HG02642 (cell line): ENCODE results near the gene ABCA6.
"Not testable (repeated sequence)": the region's sequence is repeated elsewhere in the genome, so short reads cannot be mapped to it uniquely, and the experiment has no call there.

Source experiments
- ATAC-seq: cut with Tn5 transposase; IDR thresholded peaks from one replicate; pipeline ENCODE4 v1.9.1; 2021; ENCODE audit warnings: mild to moderate bottlenecking; ENCODE audit not compliant: unreplicated experiment, poor library complexity

Gene ABCA6, protein sequence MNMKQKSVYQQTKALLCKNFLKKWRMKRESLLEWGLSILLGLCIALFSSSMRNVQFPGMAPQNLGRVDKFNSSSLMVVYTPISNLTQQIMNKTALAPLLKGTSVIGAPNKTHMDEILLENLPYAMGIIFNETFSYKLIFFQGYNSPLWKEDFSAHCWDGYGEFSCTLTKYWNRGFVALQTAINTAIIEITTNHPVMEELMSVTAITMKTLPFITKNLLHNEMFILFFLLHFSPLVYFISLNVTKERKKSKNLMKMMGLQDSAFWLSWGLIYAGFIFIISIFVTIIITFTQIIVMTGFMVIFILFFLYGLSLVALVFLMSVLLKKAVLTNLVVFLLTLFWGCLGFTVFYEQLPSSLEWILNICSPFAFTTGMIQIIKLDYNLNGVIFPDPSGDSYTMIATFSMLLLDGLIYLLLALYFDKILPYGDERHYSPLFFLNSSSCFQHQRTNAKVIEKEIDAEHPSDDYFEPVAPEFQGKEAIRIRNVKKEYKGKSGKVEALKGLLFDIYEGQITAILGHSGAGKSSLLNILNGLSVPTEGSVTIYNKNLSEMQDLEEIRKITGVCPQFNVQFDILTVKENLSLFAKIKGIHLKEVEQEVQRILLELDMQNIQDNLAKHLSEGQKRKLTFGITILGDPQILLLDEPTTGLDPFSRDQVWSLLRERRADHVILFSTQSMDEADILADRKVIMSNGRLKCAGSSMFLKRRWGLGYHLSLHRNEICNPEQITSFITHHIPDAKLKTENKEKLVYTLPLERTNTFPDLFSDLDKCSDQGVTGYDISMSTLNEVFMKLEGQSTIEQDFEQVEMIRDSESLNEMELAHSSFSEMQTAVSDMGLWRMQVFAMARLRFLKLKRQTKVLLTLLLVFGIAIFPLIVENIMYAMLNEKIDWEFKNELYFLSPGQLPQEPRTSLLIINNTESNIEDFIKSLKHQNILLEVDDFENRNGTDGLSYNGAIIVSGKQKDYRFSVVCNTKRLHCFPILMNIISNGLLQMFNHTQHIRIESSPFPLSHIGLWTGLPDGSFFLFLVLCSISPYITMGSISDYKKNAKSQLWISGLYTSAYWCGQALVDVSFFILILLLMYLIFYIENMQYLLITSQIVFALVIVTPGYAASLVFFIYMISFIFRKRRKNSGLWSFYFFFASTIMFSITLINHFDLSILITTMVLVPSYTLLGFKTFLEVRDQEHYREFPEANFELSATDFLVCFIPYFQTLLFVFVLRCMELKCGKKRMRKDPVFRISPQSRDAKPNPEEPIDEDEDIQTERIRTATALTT (N-terminal part only)

GRCh38 chr17:69141431-69142174, at the start of gene ABCA6:
ABCA6 (minus strand) TSS chr17:69141895; CDS start chr17:69140703, 1,192 bp downstream.
- no peak for ATAC-seq

DNA sequence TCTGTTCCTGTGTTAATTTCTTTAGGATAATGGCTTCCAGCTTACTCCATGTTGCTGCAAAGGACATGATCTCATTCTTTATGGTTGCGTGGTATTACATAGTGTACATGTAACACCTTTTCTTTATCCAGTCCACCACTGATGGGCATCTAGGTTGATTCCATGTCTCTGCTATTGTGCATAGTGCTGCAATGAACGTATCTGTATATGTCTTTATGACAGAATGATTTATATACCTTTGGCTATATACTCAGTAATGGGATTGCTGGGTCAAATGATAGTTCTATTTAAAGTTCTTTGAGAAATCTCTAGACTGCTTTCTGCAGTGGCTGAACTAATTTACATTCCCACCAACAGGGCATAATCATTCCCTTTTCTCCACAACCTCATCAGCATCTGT, 47.1 kb upstream of the ABCA6 start:
- no peak for ATAC-seq

DNA sequence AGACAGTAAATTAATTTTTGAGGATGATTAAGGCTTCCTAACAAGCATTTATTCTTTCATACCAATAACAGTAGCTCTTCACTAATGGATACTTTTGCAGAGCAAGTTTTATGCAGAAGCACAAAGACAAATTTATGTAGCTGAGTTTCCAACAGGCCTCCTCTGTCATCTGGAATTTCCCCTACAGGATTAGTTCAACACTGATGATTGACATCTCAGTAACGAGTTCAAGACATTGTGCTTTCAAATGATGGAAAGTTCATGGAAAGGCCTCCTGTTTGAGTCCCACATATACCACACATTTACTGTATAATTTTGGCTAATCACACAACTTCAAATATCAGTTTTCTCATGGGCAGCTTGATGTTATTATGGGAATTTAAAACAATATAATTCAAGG, 46.4 kb upstream of the ABCA6 start:
- no peak for ATAC-seq

- no peak for ATAC-seq
Measured at GRCh38 chr17:69187294-69187693, 45.6 kb upstream of the ABCA6 start.

DNA sequence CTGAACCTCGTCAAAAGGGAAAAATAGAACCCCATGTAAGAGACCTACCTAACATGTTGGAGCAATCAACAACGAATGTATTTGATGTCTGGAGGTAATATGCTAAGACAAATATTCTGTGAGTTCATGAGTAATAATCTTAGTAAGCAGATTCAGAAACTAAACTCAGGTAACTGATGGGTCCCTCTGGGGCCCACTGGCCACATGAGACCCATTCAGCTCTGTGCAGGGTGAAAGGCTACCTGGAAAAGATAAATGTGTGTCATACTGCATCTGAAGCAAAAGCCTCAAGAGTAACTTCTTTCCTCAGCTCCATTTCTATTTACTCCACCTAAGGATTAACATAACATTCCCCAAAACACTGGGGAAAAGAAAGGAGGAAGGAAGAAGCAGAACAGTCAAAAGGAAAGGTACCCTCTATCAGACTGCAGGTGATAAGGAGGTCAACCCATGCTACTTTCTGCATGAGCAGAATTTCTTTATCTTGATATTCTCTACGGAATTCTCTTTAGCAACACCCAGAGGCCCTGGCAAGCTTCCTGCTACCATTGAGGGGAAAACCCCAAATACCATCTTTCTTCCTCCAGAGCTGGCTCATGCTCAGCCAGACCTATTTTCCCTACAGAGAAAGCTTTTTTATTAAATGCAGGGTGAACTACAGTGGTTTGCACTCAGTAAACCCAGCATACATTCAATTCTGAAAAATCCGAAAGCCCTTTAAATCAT, 37.7 kb upstream of the ABCA6 start:
- no peak for ATAC-seq

DNA sequence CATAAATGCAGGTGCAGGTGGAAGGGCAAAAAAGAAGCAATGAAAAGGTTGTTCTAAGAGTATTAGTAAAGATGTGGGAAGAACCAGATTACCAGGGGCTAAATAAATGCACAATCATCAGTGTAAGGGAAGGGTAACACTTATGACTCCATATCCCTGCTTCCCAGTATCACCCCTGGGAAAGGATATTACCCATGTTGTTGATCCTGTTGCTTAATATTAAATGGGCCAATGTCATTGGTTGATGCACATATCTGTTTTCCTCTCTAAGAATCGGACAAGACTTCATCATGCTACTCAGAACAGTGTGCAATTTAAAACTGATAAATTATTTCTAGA, 34.7 kb upstream of the ABCA6 start:
- no peak for ATAC-seq

DNA sequence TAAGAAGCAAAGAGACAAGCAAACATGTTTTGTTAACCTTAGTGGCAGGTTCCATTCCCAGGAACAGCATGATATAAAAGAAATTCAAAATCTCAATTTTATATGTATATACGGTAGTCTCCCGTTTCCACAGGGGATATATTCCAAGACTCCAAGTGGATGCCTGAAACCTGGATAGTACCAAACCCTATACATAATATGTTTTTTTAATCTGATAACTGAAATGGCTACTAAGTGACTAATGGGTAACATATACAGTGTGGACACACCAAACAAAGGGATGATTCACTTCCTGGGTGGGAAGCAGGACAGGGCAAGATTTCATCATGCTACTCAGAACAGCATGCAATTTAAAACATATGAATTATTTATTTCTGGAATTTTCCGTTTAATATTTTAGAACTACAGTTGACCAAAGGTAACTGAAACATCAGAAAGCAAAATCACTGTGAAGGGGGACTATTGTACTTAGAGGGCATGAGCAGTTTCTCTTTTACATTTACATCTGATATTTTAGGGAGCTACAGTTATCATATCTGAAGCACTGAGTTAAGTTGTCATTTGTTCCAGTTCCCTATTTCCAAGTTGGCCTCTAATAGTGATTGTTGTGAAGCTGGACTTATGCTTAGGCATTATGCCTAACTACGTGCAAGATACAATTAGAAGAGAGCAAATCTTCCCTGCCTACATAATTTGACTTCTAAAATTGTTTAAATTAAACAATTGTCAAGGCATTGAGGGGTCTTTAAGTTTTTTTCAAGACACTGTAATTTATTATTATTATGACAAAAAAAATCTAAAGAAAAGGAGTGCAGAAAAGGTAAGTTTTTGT, 34.1 kb upstream of the ABCA6 start:
- ATAC-seq = no peak

DNA sequence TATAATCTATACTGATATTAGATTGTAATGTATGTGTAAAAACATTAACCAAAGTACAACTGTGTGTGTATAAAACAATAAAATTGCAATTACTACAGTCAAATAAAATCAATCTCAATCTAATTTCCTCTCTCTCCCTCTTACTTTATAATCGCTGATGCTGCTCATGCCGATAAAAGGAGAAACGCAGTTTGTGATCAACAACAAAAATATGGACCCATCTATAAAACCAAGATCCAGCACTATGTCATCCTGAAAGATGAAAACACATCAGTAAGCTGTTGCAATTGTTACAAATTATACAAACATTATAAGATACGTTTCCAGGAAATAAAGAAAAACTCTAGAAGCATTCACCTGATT, 33.5 kb upstream of the ABCA6 start:
- no peak for ATAC-seq

GRCh38 chr17:69173118-69173517, 31.4 kb upstream of the ABCA6 start:
- ATAC-seq = no peak

DNA sequence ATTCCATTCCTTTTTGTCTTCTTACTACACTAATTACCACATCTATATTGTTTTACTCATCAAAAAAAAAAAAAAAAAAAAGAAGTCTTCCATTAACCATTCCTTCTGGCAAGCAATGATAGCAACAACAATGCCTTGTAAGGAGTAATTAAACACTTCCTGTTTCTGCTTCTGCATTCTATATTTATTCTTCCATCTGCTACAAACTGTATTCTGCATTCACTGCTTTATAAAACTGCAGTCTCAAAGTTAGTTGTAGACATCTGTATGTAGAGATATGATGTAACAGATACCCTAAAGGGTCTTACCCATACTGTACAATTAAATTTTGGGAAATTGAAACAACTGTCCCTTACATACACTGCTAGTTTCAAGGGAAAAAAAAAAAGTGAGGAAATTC, 28.7 kb upstream of the ABCA6 start:
- ATAC-seq = no peak

- ATAC-seq = not testable (repeated sequence)
Measured at GRCh38 chr17:69168642-69169041, 26.9 kb upstream of the ABCA6 start.

DNA sequence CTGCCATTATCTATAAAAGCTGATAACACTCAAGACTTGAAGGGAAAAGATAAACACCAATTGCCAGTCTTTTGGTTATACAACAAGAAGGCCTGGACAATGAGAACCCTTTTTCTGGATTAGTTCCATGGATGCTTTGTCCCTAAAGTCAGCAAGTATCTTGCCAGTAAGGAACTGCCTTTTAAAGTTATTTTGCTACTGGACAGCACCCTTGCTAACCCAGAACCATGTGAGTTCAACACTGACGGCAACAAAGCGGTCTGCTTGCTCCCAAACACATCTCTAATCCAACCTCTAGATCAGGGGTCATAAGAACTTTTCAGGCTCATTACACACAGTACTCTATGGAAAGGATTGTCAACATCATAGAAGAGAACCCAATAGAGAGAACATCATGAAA, 25.3 kb upstream of the ABCA6 start:
- ATAC-seq = no peak

- ATAC-seq = no peak
Measured at GRCh38 chr17:69164206-69164605, 22.5 kb upstream of the ABCA6 start.

DNA sequence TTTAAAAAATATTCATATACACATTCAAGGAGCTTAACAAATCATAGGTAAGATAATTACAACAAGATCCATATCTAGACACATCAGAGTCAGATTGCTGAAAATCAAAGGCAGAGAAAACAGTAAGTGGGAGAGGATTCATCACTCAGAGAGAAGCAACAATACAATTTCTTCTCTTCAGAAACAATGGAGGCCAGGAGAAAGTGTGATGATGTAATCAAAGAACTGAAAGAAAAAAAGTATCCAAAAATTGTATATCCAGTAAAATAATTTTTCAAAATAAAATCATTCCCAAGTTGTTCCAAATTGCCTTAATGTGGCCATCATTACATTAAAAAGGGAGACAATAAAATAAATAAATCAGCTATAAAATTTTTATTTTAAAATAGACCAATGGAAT, 17.7 kb upstream of the ABCA6 start:
- no peak for ATAC-seq

DNA sequence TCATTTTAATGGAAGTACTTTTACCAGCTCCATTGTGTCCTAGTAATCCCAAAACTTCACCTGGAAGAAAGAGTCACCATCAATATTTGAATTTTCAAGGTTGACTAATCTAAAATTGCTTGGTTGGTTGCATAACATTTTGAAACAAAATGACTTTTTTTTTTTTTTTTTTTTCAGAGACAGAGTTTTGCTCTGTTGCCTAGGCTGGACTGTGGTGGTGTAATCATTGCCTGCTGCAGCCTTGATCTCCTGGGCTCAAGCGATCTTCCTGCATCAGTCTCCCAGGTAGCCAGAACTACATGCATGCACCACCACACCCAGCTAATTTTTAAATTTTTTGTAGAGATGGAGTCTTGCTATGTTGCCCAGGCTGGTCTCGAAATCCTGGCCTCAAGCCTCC, 12.6 kb upstream of the ABCA6 start:
- ATAC-seq = no peak

GRCh38 chr17:69150333-69150732, 8.6 kb upstream of the ABCA6 start:
- no peak for ATAC-seq

- ATAC-seq = no peak
Measured at GRCh38 chr17:69147460-69147859, 5.8 kb upstream of the ABCA6 start.

DNA sequence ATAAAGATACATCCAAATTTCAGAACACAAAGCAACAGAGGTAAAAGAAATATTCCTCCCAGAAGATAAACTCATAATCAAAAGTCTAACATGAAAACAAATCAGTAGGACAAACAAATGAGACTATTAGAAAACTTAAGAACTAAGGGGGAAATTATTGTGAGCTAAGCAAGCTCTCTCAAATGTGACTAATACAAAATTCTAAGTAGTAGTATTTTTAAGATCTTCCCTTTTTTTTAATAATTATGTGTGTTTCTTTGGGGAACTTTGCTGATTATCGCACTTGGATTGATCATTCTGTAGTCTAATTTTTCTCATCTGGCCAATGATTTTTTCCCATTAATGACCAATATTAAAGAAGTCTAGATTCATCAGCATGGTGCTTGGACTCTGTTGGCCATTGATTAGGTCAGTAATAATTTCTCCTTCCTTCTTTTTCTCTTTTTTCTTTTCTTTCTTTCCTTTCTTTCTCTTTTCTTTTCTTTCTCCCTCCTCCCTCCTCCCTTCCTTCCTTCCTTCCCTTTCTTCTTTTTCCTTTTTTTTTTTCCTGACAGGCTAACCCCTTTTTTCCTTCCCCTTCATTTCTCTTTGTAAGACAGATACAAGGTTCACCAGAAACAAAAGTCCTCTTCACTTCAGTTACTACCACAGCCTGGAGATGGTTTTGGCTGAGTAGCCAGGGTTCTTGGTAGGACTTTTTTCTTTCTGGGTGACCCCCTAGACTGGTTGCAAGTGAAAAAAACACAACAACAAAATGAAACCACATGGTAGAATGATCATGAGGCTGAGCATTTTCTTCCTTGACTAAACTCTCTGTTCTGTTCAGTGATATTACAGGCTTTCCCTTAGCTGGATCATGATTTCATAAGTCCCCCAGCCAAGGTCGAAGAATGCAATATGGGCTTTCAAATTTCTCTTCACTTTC, 2.9 kb upstream of the ABCA6 start:
- no peak for ATAC-seq
